Measurements from ENCODE around the gene TMEM221. TPM values are rescaled to one million over a fixed set of nuclear protein-coding genes. Genes with fewer than 3 reads are reported as not detected.

The TMEM221 gene
- total RNA-seq, 1 donor from 2014 or later: not detected

- H3K4me3 ChIP-seq (ENCODE audit: low read depth, low read length): no peak overlapping the region
- FAIRE-seq: no peak
- no peaks in the 10 kb centered on the region for H3K36me3 ChIP-seq (ENCODE audit: control insufficient read depth, insufficient read depth, low read length)
- DNase-seq (ENCODE audit: low read depth): no peak
- H3K27me3 ChIP-seq (ENCODE audit: control insufficient read depth, insufficient read depth, low read length): no peaks in the 10 kb centered on the region
- TF ChIP-seq, protein P1, sequence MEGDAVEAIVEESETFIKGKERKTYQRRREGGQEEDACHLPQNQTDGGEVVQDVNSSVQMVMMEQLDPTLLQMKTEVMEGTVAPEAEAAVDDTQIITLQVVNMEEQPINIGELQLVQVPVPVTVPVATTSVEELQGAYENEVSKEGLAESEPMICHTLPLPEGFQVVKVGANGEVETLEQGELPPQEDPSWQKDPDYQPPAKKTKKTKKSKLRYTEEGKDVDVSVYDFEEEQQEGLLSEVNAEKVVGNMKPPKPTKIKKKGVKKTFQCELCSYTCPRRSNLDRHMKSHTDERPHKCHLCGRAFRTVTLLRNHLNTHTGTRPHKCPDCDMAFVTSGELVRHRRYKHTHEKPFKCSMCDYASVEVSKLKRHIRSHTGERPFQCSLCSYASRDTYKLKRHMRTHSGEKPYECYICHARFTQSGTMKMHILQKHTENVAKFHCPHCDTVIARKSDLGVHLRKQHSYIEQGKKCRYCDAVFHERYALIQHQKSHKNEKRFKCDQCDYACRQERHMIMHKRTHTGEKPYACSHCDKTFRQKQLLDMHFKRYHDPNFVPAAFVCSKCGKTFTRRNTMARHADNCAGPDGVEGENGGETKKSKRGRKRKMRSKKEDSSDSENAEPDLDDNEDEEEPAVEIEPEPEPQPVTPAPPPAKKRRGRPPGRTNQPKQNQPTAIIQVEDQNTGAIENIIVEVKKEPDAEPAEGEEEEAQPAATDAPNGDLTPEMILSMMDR (IDR thresholded peaks at IDR 0.05; ENCODE audit: insufficient read depth, low read length, severe bottlenecking): no peak
Observed at GRCh38 chr19:17404621-17405249, 43.7 kb downstream of the TMEM221 start.

DNA sequence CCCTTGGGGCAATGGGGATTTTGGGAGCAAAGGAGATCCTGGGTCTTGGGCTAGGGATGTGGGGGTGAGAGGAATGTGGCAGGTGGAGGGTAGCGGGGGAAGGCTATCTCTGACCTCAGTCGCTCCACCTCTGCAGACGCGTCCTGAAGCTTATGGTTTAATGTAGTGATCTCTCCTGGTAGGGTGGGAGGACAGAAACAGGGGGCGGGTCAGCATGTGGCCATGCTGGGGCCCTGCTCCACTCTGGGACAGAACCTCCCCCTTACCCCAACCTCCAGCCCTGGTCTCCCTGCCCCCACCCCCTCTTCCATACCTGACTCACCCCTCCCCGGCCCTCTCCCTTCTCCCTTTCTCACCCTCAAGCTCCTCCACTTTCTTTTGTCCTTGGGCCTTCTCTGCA is 44.5 kb downstream of the TMEM221 start:
- Histone ChIP-seq H3K27me3 (ENCODE audit: control insufficient read depth, insufficient read depth, low read length) (no peaks in the 10 kb centered on the region), H3K4me3 (ENCODE audit: low read depth, low read length) (no peak overlapping the region), H3K36me3 (ENCODE audit: control insufficient read depth, insufficient read depth, low read length) (no peaks in the 10 kb centered on the region)
- TF ChIP-seq, protein P1 (IDR thresholded peaks at IDR 0.05; ENCODE audit: insufficient read depth, low read length, severe bottlenecking): no peak
- FAIRE-seq (no peak), DNase-seq (ENCODE audit: low read depth) (no peak)

DNA sequence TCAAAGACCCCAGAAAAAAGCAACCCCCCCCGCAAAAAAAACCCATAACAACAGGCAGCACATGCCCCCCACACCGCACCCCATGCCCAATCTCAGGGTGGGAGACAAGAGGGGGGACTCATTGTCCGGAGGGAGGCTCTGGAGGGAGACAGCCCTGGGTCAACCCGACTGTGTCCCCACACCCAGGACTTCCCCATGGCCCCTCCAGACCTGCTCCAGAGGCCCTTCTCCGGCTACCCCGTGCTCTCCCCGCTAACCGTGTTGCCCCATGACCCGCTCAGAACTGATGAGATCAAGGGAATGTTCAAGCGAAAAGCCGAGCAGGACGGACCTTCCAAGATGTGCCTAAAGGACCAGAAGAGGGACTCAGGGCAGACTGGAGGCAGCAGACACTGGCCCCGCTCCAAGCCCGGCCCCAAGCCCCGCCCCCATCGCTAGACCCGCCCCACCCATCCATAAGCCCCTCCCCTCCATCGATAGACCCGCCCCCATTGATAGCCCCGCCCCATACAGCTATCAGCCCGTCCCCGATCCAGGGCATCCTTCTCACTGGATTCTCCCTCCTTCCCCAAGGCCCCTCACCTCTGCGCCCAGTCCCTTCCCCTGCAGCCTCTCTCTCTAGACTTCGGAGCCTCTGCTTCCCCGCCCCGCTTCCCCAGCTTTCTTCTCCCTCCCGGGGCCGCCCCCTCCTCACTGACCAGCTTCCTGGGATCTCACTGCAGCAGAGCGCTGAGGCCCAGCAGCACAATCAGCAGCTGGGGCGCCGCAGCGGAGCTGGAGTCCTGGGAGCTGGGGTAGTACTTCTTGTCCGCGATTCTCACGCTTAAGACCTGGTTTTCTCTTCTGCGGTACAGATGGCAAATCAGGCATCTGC is 45.2 kb downstream of the TMEM221 start:
- DNase-seq (ENCODE audit: low read depth) (no peak), FAIRE-seq (no peak)
- TF ChIP-seq, protein P1 (IDR thresholded peaks at IDR 0.05; ENCODE audit: insufficient read depth, low read length, severe bottlenecking): no peak
- Histone ChIP-seq H3K4me3 (ENCODE audit: low read depth, low read length) (no peak overlapping the region), H3K27me3 (ENCODE audit: control insufficient read depth, insufficient read depth, low read length) (no peaks in the 10 kb centered on the region), H3K36me3 (ENCODE audit: control insufficient read depth, insufficient read depth, low read length) (no peaks in the 10 kb centered on the region)

DNA sequence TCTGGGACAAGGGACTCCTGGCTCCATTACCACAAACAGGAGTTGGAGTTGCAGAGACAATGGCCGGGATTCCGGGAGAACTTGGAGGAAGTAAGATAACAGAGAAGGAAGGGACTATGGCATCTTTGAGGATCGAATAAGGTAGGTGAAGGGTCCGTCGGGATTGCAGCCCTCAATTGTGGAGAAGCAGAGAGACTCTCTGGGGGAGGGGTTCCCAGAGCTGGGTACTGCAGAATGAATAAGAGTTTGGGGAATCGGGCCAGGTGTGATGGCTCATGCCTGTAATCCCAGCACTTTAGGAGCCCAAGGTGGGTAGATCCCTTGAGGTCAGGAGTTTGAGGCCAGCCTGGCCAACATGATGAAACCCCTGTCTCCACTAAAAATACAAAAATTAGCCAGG is 46.8 kb downstream of the TMEM221 start:
- TF ChIP-seq, protein P1 (IDR thresholded peaks at IDR 0.05; ENCODE audit: insufficient read depth, low read length, severe bottlenecking): no peak
- Histone ChIP-seq H3K4me3 (ENCODE audit: low read depth, low read length) (no peak overlapping the region), H3K36me3 (ENCODE audit: control insufficient read depth, insufficient read depth, low read length) (no peaks in the 10 kb centered on the region), H3K27me3 (ENCODE audit: control insufficient read depth, insufficient read depth, low read length) (no peaks in the 10 kb centered on the region)
- FAIRE-seq (no peak), DNase-seq (ENCODE audit: low read depth) (no peak)

DNA sequence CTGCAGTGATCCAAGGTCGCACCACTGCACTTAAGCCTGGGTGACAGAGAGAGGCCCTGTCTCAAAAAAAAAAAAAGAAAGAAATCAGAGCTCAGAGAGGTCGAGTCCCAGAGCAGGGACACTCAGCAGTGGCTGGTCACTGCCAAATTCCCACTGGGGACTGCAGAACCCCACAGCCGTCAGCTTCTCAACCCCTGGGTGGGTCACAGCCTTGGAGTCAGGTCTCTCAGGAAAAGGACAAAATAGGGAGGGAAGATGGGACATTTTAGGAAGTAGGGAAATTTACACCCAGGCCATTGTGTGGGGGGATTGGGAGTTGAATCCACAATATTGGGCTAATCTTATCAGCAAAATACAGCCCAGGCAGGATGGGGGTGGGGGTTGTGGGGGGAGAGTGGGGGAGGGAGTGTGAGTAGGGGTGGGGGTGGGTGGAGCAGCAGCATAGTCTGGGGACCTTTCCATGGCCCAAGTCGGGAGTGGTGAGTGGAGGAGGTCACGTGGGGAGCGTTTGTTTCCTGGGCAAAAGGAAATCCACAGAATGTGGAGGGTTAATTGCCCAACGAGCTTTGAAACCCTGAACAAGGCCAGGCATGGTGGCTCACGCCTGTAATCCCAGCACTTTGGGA is 49.5 kb downstream of the TMEM221 start:
- TF ChIP-seq, protein P1 (IDR thresholded peaks at IDR 0.05; ENCODE audit: insufficient read depth, low read length, severe bottlenecking): no peak

More for the DNA sequence above, 49.5 kb downstream of the TMEM221 start:
- H3K27me3 ChIP-seq (ENCODE audit: control insufficient read depth, insufficient read depth, low read length): no peaks in the 10 kb centered on the region
- H3K4me3 ChIP-seq (ENCODE audit: low read depth, low read length): no peak overlapping the region
- no peaks in the 10 kb centered on the region for H3K36me3 ChIP-seq (ENCODE audit: control insufficient read depth, insufficient read depth, low read length)
- DNase-seq (ENCODE audit: low read depth) (no peak), FAIRE-seq (no peak)
